ENCODE results near the gene PHTF2.
A peak's percentile ranks its signal among the peaks of the same experiment; 100 is the strongest.

The PHTF2 gene

GRCh38 chr7:77931841-77932240 lies 133.3 kb downstream of the PHTF2 start:
- no peak for DNase-seq (ENCODE audit: low read depth in 2 of 2)

DNA sequence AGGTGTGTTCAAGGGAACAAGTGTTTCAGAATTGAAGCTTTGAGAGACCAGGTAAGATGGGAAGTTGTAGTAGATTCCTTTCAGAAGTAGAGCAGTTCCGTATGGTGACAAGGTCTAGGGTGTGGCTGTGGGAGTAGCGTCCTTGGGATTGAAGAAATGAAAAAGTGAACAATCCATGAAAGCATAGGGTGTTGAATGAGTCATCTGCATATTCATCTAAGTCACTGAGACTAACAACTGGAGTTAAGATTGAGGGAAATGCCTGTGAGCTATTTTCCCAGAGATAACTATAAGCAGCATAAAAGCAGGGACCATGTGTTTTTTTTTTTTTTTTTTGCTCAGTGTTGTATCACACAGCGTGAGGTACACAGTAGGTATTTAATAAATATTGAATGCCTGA lies 134.8 kb downstream of the PHTF2 start:
- no peak for DNase-seq (ENCODE audit: low read depth in 2 of 2)

GRCh38 chr7:77935652-77936348 lies 137.2 kb downstream of the PHTF2 start:
- no peak for DNase-seq (ENCODE audit: low read depth in 2 of 2)

- DNase-seq (ENCODE audit: low read depth in 2 of 2), result peak; percentile 5 to 14
These were observed 142.1 kb downstream of the PHTF2 start for GRCh38 chr7:77940647-77941046.

GRCh38 chr7:77942431-77942830 lies 143.9 kb downstream of the PHTF2 start:
- DNase-seq (ENCODE audit: low read depth in 2 of 2), result no peak

GRCh38 chr7:77944183-77945182 lies 145.9 kb downstream of the PHTF2 start:
- no peak for DNase-seq (ENCODE audit: low read depth in 2 of 2)

- DNase-seq (ENCODE audit: low read depth in 2 of 2), result no peak
These were observed 152.0 kb downstream of the PHTF2 start for GRCh38 chr7:77950548-77950947.

DNA sequence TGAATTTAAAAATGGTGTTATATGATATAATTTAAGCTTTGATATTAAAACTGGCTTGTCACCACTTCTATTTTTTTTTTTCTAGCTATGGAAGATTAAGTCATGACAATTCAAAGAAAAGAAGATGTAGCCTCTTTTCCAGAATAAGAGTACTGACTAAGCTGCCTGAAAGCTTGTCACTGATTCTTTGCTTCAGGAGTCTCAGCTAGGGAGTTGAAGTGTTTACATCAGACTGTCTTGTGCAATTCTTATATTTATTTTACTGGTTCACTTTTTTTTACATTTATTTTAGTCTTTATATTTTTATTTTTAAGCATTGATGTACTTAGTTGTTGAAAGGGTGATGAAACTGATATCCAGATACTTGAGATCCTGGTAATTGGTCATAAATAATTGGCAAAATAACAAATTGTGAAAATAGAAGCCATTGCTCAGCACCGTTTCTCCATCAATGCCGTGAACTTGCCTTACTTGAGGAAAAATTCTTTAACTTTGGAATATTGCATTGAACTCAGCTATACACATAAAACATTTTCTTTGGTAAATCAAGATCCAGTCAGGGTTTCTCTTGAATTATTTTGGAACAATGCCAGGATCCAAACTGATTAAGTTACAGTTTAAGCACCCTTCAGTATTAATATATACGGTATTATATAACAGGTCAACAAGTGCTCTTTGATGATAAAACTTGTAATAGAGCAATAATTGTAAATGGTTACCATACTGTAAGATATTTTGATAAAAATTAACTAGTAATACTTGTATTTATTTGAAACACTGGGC lies 156.4 kb downstream of the PHTF2 start:
- DNase-seq (ENCODE audit: low read depth in 2 of 2), result no peak

- no peak for DNase-seq (ENCODE audit: low read depth in 2 of 2)
These were observed 159.9 kb downstream of the PHTF2 start for GRCh38 chr7:77958436-77958835.

- DNase-seq (ENCODE audit: low read depth in 2 of 2), result no peak
These were observed 160.5 kb downstream of the PHTF2 start for GRCh38 chr7:77959080-77959479.

GRCh38 chr7:77960336-77960735 lies 161.8 kb downstream of the PHTF2 start:
- DNase-seq (ENCODE audit: low read depth in 2 of 2), result no peak

DNA sequence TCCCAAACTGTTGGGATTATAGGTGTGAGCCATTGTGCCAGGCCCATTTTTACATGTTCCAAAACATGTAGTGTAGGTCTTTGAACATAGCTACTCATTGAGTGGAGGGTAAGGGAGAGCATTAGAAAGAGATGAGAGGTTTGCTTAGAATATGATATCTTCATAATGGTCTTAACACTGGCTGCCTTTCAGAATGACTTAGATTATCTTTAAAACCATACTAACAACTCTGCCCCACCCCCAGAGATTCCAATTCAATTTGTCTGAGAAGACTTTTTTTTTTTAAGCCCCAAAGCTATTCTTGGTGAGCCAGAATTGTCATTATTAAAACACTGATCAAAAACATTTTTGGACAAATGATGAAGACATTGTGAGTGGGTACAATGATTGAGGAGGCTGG lies 168.9 kb downstream of the PHTF2 start:
- DNase-seq (ENCODE audit: low read depth in 2 of 2), result no peak

- DNase-seq (ENCODE audit: low read depth in 2 of 2), result no peak
These were observed 173.2 kb downstream of the PHTF2 start for GRCh38 chr7:77971726-77972125.

- no peak for DNase-seq (ENCODE audit: low read depth in 2 of 2)
These were observed 177.3 kb downstream of the PHTF2 start for GRCh38 chr7:77975672-77976480.

DNA sequence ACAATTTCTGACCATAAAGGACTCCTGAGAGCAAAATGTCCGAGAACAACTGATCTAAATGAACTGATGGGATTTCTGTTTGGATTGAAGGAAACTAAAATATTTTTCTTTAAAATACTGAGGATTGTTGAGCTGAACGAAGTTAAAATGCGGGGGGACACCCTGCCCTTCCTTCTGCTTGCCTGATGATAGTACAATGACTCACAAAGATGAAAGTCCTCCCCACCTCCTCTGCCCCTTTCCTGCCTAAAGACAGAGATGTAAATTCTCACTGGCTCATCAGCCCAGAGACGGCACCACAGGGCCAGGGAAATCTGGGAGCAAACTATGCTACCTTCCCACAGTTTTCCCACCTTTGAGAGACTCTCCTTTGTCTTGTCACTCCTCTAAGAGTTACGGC lies 180.6 kb downstream of the PHTF2 start:
- DNase-seq (ENCODE audit: low read depth in 2 of 2), result no peak

- DNase-seq (ENCODE audit: low read depth in 2 of 2), result no peak
These were observed 181.6 kb downstream of the PHTF2 start for GRCh38 chr7:77980087-77980713.

DNA sequence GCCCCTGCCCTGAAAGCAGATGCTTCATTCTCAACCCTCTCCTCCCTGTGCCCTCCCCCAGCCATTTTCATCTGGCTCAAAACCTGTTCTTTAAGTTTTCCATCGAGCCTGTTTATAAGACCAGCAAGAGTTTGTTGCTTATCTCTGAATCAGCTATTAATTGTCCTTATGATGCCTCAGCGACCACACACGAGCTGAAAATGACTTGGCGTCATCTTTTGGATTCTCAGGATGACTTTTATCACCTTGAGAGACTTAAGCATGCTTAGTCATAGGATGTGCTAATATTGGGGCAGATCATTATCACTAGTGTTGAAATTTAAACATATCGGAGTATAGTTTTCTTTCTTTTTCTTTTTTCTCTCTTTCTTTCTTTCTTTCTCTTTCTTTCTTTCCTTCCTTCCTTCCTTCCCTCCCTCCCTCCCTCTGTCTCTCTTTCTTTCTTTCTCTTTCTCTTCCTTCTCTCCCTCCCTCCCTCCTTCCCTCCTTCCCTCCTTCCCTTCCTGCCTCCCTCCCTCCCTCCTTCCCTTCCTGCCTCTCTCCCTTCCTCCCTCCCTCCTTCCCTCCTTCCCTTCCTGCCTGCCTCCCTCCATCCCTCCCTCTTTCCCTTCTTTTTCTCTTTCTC lies 184.5 kb downstream of the PHTF2 start:
- no peak for DNase-seq (ENCODE audit: low read depth in 2 of 2)

DNA sequence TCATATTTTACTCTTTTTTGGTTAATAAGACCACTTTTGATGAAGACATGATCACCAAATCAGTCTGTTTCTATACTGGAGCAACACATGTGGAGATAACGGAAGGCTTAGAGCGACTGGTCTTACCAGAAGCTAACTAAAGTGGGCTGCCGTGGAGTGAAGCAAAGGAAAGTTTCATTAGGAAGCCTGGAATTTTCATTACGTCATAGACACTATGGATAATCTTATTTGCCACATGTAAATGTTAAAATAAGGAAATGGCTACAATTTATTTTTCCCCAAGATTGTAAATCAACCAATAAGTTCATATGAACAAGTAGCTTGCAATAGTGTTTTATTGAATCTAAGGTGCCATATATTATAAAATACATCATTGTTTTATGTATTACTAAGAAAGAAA lies 185.4 kb downstream of the PHTF2 start:
- no peak for DNase-seq (ENCODE audit: low read depth in 2 of 2)

GRCh38 chr7:77985232-77985973 lies 186.8 kb downstream of the PHTF2 start:
- DNase-seq (ENCODE audit: low read depth in 2 of 2), result no peak

DNA sequence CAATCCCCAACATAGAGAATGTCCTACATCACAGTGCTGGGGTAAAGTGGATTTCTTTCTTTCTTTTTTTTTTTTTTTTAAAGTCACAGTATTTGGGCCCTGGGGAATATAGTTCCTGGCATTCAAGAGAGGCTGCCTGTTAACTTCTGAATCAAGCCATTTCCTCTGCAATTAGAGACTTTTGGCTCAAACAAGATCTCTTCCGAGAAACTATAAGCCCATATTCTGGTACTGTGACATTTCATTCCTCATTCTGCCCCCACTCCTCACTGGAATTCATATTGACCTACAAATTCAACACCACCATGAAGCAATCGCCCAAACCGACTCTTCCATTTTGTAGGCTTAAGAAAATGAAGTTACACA lies 187.4 kb downstream of the PHTF2 start:
- no peak for DNase-seq (ENCODE audit: low read depth in 2 of 2)
